GM23338 (cell line): ENCODE results near the gene MOCOS. TPM values are rescaled to one million over a fixed set of nuclear protein-coding genes. Genes with fewer than 3 reads are reported as not detected.

Experiments
- ATAC-seq: fragments of 200-7000 bp; cut with Tn5 transposase; 3 replicates; pipeline ENCODE4 v1.9.1; 2020
- DNase-seq: peaks from one replicate; pipeline ENCODE4 v3.0.0-alpha.2; 2015; ENCODE audit warnings: low spot score
- H2AFZ ChIP-seq: fragments of 200-600 bp; sonication (generic); 2 replicates; pipeline ENCODE4 v1.8.0; 2016; ENCODE audit warnings: antibody characterized with exemption, mild to moderate bottlenecking, moderate library complexity
- H3F3A ChIP-seq: fragments of 200-600 bp; sonication (generic); replicated peaks from 2 replicates; pipeline ENCODE4 v1.8.0; 2017; ENCODE audit warnings: antibody characterized with exemption, mixed run types, low read depth
- H3K27ac ChIP-seq: fragments of 200-600 bp; sonication (generic); 2 replicates; pipeline ENCODE4 v1.6.1; 2016; ENCODE audit warnings: low read depth
- H3K27me3 ChIP-seq: fragments of 200-600 bp; sonication (generic); 2 replicates; pipeline ENCODE4 v1.8.0; 2016; ENCODE audit warnings: mild to moderate bottlenecking, mixed run types, moderate library complexity; ENCODE audit not compliant: insufficient read depth
- H3K36me3 ChIP-seq: fragments of 200-600 bp; sonication (generic); 2 replicates; pipeline ENCODE4 v1.8.0; 2016; ENCODE audit warnings: mild to moderate bottlenecking; ENCODE audit not compliant: insufficient read depth
- H3K4me1 ChIP-seq: fragments of 200-600 bp; sonication (generic); 2 replicates; pipeline ENCODE4 v1.8.0; 2016; ENCODE audit warnings: mild to moderate bottlenecking, moderate library complexity; ENCODE audit not compliant: insufficient read depth
- H3K4me2 ChIP-seq: fragments of 200-600 bp; sonication (generic); 2 replicates; pipeline ENCODE4 v1.7.1; 2017; ENCODE audit warnings: mixed run types
- H3K4me3 ChIP-seq: fragments of 200-600 bp; sonication (generic); 2 replicates; pipeline ENCODE4 v1.6.1; 2016; ENCODE audit warnings: mixed run types
- H3K79me2 ChIP-seq: fragments of 200-600 bp; sonication (generic); replicated peaks from 2 replicates; pipeline ENCODE4 v1.8.0; 2017; ENCODE audit warnings: mild to moderate bottlenecking; ENCODE audit not compliant: insufficient read depth
- H3K9me2 ChIP-seq: fragments of 200-600 bp; sonication (generic); 2 replicates; pipeline ENCODE4 v1.8.0; 2017; ENCODE audit not compliant: insufficient read depth
- H4K20me1 ChIP-seq: fragments of 200-600 bp; sonication (generic); replicated peaks from 2 replicates; pipeline ENCODE4 v1.8.0; 2017; ENCODE audit warnings: mild to moderate bottlenecking; ENCODE audit not compliant: insufficient read depth
- H3K27ac Mint-ChIP-seq: 2 replicates; pipeline ENCODE4 v1.8.0; 2020; ENCODE audit warnings: inconsistent platforms, mild to moderate bottlenecking, moderate library complexity, mixed read lengths
- H3K27me3 Mint-ChIP-seq: 3 replicates; pipeline ENCODE4 v1.8.0; 2022; ENCODE audit warnings: low read depth, mild to moderate bottlenecking, moderate library complexity, mixed read lengths, inconsistent platforms; ENCODE audit not compliant: insufficient read depth, poor library complexity
- H3K36me3 Mint-ChIP-seq: 3 replicates; pipeline ENCODE4 v1.8.0; 2021; ENCODE audit warnings: low read depth, mild to moderate bottlenecking, inconsistent platforms, moderate library complexity, mixed read lengths
- H3K4me1 Mint-ChIP-seq: 3 replicates; pipeline ENCODE4 v1.8.0; 2020; ENCODE audit warnings: mild to moderate bottlenecking, inconsistent platforms, mixed read lengths
- H3K4me3 Mint-ChIP-seq: 3 replicates; pipeline ENCODE4 v1.8.0; 2021; ENCODE audit warnings: moderate library complexity, mild to moderate bottlenecking, inconsistent platforms, mixed read lengths
- H3K9me3 Mint-ChIP-seq: 3 replicates; pipeline ENCODE4 v1.8.0; 2020; ENCODE audit warnings: moderate library complexity, mild to moderate bottlenecking, inconsistent platforms, mixed read lengths
- EZH2 ChIP-seq: fragments of 200-600 bp; sonication (generic); IDR thresholded peaks from one replicate; pipeline ENCODE4 v1.8.0; 2017; ENCODE audit warnings: antibody characterized with exemption, mild to moderate bottlenecking, low read depth; ENCODE audit not compliant: unreplicated experiment
- EZH2phosphoT487 ChIP-seq: fragments of 200-600 bp; sonication (generic); IDR thresholded peaks from one replicate; pipeline ENCODE4 v1.8.1; 2018; ENCODE audit warnings: antibody characterized with exemption; ENCODE audit not compliant: unreplicated experiment
- JUNB ChIP-seq: IDR thresholded peaks from one replicate; pipeline ENCODE4 v1.6.1; 2016; ENCODE audit warnings: antibody characterized with exemption; ENCODE audit not compliant: unreplicated experiment
- POLR2AphosphoS5 ChIP-seq: IDR thresholded peaks from 2 replicates; pipeline ENCODE4 v1.6.1; 2016; ENCODE audit warnings: antibody characterized with exemption, low read depth
- STAT1 ChIP-seq: IDR thresholded peaks from one replicate; pipeline ENCODE4 v1.6.1; 2016; ENCODE audit warnings: antibody characterized with exemption; ENCODE audit not compliant: unreplicated experiment
- ZNF114 ChIP-seq: fragments of 250-450 bp; sonication (Bioruptor Pico); IDR thresholded peaks from 2 replicates; pipeline ENCODE4 v1.5.0; 2020; ENCODE audit warnings: mild to moderate bottlenecking, moderate library complexity
- polyA plus RNA-seq: library from polyadenylated mRNA; unstranded; fragments of >200 nt; fragmentation: Nextera tagmentation; extraction: Ambion mirVana; gene quantifications from 2 replicates; pipeline ENCODE4 v1.2.1, GENCODE V29; 2016
- total RNA-seq: library from RNA; depleted of rRNA; stranded (reverse); fragments of >200 nt; shearing (Covaris generic); gene quantifications from 2 replicates; pipeline ENCODE4 v1.2.3, GENCODE V29; 2014
- TF ChIP-seq, protein P1 (sequence below): IDR thresholded peaks from 2 replicates; pipeline ENCODE4 v1.6.1; 2016; ENCODE audit warnings: antibody characterized with exemption
- TF ChIP-seq, protein P2 (sequence below): IDR thresholded peaks from one replicate; pipeline ENCODE4 v1.6.1; 2018; ENCODE audit warnings: antibody characterized with exemption; ENCODE audit not compliant: unreplicated experiment
- TF ChIP-seq, protein P3 (sequence below), 2 experiments: fragments of 200-600 bp in 1 of 2; sonication (generic) in 1 of 2; conservative IDR thresholded peaks; 2 replicates each; pipeline versions ENCODE4 v1.5.1 to v1.6.1; 2016 to 2017; ENCODE audit warnings: antibody characterized with exemption in 2 of 2, low read depth in 2 of 2, mild to moderate bottlenecking in 2 of 2, moderate library complexity in 1 of 2

Gene MOCOS
- total and polyA plus RNA-seq, 2 experiments from 2014 or later: 3.9 to 7.2 TPM

DNA sequence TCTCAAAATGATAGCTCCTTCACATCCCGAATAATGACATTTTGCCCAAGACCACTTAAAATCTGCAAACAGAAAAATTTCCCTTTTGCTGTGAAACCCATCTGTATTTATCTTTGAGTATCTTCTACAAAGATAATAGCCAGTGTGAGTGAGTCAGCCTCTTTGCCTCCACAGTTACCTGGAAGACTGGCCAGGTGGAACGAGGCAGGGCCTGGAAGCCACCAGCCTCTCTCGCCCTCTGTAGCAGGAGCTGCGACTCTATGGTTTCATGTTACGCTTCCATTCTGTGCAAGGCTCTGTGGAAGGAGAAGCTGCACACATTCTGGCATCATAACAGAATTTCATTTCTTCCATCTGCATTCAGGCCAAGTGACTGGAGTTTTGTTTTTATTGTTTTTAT lies 48.1 kb upstream of the MOCOS start (continued):
- no peak for TF ChIP-seq EZH2
- TF ChIP-seq, protein P1, sequence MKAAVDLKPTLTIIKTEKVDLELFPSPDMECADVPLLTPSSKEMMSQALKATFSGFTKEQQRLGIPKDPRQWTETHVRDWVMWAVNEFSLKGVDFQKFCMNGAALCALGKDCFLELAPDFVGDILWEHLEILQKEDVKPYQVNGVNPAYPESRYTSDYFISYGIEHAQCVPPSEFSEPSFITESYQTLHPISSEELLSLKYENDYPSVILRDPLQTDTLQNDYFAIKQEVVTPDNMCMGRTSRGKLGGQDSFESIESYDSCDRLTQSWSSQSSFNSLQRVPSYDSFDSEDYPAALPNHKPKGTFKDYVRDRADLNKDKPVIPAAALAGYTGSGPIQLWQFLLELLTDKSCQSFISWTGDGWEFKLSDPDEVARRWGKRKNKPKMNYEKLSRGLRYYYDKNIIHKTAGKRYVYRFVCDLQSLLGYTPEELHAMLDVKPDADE: no peak
- TF ChIP-seq ZNF114 (CRISPR knock-in tag): no peak
- TF ChIP-seq, protein P2, sequence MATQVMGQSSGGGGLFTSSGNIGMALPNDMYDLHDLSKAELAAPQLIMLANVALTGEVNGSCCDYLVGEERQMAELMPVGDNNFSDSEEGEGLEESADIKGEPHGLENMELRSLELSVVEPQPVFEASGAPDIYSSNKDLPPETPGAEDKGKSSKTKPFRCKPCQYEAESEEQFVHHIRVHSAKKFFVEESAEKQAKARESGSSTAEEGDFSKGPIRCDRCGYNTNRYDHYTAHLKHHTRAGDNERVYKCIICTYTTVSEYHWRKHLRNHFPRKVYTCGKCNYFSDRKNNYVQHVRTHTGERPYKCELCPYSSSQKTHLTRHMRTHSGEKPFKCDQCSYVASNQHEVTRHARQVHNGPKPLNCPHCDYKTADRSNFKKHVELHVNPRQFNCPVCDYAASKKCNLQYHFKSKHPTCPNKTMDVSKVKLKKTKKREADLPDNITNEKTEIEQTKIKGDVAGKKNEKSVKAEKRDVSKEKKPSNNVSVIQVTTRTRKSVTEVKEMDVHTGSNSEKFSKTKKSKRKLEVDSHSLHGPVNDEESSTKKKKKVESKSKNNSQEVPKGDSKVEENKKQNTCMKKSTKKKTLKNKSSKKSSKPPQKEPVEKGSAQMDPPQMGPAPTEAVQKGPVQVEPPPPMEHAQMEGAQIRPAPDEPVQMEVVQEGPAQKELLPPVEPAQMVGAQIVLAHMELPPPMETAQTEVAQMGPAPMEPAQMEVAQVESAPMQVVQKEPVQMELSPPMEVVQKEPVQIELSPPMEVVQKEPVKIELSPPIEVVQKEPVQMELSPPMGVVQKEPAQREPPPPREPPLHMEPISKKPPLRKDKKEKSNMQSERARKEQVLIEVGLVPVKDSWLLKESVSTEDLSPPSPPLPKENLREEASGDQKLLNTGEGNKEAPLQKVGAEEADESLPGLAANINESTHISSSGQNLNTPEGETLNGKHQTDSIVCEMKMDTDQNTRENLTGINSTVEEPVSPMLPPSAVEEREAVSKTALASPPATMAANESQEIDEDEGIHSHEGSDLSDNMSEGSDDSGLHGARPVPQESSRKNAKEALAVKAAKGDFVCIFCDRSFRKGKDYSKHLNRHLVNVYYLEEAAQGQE: no peak
- TF ChIP-seq EZH2phosphoT487: no peak
- no peak for TF ChIP-seq JUNB

- H3K36me3 Mint-ChIP-seq: peaks cover 85% of the 10 kb centered on the region
- H3K27ac Mint-ChIP-seq: no peak overlapping the region
- H3K9me2 ChIP-seq: no peaks in the 10 kb centered on the region
- no peaks in the 10 kb centered on the region for H3K4me1 Mint-ChIP-seq
- peaks cover 85% of the 10 kb centered on the region for H3K36me3 ChIP-seq
- no peaks in the 10 kb centered on the region for H3K27me3 Mint-ChIP-seq
- no peaks in the 10 kb centered on the region for H3F3A ChIP-seq
- H3K27me3 ChIP-seq: no peaks in the 10 kb centered on the region
- no peak overlapping the region for H3K4me2 ChIP-seq
- TF ChIP-seq STAT1: no peak
- TF ChIP-seq, protein P1: no peak
- TF ChIP-seq ZNF114 (CRISPR knock-in tag): no peak
- TF ChIP-seq, protein P2: no peak
- TF ChIP-seq POLR2AphosphoS5: no peak
- TF ChIP-seq, protein P3, sequence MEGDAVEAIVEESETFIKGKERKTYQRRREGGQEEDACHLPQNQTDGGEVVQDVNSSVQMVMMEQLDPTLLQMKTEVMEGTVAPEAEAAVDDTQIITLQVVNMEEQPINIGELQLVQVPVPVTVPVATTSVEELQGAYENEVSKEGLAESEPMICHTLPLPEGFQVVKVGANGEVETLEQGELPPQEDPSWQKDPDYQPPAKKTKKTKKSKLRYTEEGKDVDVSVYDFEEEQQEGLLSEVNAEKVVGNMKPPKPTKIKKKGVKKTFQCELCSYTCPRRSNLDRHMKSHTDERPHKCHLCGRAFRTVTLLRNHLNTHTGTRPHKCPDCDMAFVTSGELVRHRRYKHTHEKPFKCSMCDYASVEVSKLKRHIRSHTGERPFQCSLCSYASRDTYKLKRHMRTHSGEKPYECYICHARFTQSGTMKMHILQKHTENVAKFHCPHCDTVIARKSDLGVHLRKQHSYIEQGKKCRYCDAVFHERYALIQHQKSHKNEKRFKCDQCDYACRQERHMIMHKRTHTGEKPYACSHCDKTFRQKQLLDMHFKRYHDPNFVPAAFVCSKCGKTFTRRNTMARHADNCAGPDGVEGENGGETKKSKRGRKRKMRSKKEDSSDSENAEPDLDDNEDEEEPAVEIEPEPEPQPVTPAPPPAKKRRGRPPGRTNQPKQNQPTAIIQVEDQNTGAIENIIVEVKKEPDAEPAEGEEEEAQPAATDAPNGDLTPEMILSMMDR (conservative IDR thresholded peaks at IDR 0.05; ENCODE audit: low read depth in 2 of 2): no peak
- H2AFZ ChIP-seq: no peak overlapping the region
- H4K20me1 ChIP-seq: peaks cover 33% of the 10 kb centered on the region
- no peak overlapping the region for H3K27ac ChIP-seq
- H3K4me3 ChIP-seq: no peak overlapping the region
- peaks cover 6% of the 10 kb centered on the region; the same call in 1 of the 2 replicates for H3K79me2 ChIP-seq
- no peaks in the 10 kb centered on the region for H3K9me3 Mint-ChIP-seq
- no peaks in the 10 kb centered on the region for H3K4me1 ChIP-seq
- DNase-seq: no peak
- ATAC-seq: no peak
- no peak overlapping the region for H3K4me3 Mint-ChIP-seq
Measured at GRCh38 chr18:36141576-36141975, 45.7 kb upstream of the MOCOS start.
